ENCODE results near the gene SCO2. TPM values are rescaled to one million over a fixed set of nuclear protein-coding genes. Genes with fewer than 3 reads are reported as not detected.
A peak's percentile ranks its signal among the peaks of the same experiment; 100 is the strongest.

SCO2 gene
- total and polyA plus RNA-seq, 9 of the 15 experiments (the other 6 are each of a cell fraction or from before 2014, with no cell fraction given): 0.34 to 4.0 (median 1.1) TPM; not detected in 3

DNA sequence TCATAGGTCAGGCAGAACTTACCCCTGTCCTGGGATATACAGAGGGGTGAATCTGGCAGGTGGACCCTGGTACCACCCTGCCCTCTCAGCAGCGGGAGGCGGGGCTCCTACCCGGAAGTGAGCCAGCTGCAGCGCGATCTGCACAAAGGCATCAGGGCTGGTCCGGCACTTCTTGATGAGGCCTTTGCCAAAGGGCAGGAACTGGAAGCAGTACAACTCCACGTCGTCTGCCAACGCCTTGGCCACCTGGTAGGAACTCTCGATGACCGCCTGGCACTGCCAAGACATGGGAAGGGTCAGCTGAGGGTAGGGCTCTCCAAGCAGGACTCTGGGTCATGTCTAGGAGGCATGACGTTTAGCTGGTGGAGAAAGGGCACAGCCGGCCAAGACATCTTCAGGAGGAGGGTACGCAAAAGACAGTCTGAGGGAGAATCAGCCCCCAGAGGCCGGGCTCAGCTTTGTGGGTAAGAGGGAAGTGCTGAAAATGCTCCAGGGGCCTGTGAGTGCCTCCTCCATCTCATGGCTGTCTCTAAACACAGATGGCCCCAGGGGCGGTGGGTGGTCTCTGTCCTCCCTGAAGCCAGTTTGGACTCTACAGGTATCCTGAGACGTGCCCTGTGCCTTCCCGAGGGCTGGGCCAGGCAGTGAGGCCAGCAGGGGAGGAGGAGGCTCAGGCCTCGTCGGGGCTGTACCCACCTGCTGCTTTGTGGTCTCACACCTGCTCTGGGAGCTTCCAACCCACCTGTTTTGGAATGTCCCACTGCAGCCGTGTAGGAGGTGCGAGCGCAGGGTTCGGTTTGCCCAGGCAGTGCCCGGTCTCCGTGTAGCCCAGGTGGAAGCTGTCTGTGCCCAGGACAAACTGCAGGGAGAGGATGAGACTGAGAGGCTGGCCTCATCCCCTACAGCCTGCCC is 46.1 kb upstream of the SCO2 start:
- no peaks in the 10 kb centered on the region for H3K9me3 ChIP-seq (replicated peaks; ENCODE audit: control insufficient read depth, insufficient read depth, low read depth, low read length)
- no peak overlapping the region for H3K27ac ChIP-seq (ENCODE audit: extremely low read depth, low read depth, low read length)
- CTCF ChIA-PET (ENCODE audit: low intra/inter-chr PET ratio): no interaction called here
- peak overlapping the region in 1 of 2 experiments; percentile 26; a peak in 1 of 4 replicates for H3K9ac ChIP-seq (ENCODE audit: insufficient read depth in 1 of 2, low read depth in 2 of 2, low read length in 2 of 2)
- intact Hi-C loops (cut with micrococcal nuclease) (no loop called here), in situ Hi-C loops (cut with MboI) (no loop called here)
- no peaks in the 10 kb centered on the region for H3K9me1 ChIP-seq (ENCODE audit: control insufficient read depth, insufficient read depth, low read length)
- no peak overlapping the region for H3K4me2 ChIP-seq (ENCODE audit: insufficient read depth, low read length)
- H3K36me3 ChIP-seq (ENCODE audit: control insufficient read depth, insufficient read depth, low read length): no peaks in the 10 kb centered on the region
- peaks cover 0 to 10% of the 10 kb centered on the region in 2 experiments; a peak in 3 of 5 replicates for H3K4me1 ChIP-seq (replicated peaks in 1 of 2; ENCODE audit: control insufficient read depth in 2 of 2, insufficient read depth in 2 of 2, low read length in 2 of 2)
- H4K20me1 ChIP-seq (replicated peaks; ENCODE audit: control insufficient read depth, insufficient read depth, low read length): no peaks in the 10 kb centered on the region
- POLR2A ChIA-PET: interaction anchor here (0.7 kb wide), 1 partner anchor 18 kb away, joined by 3 read pairs; no protein-coding TSS in a partner anchor
- no peak overlapping the region for H2AFZ ChIP-seq (ENCODE audit: low read depth, low read length)
- H3K4me3 ChIP-seq: no peak overlapping the region
- H3K27me3 ChIP-seq (ENCODE audit: control insufficient read depth in 2 of 2, insufficient read depth in 2 of 2, low read length in 2 of 2): no peaks in the 10 kb centered on the region
- no TSS peak for BruUV-seq (replicated peaks)
- 63% methylated on average over 23 of the region's 26 CpGs for WGBS (ENCODE audit: insufficient coverage, low coverage, missing lambda C conversion rate)
- ATAC-seq: no peak
- DNase-seq (ENCODE audit: extremely low read depth in 1 of 4, low spot score in 3 of 4): no peak
- FAIRE-seq: no peak
- H3K79me2 ChIP-seq (ENCODE audit: control insufficient read depth, insufficient read depth, low read length): no peaks in the 10 kb centered on the region
- TF ChIP-seq, protein P1, sequence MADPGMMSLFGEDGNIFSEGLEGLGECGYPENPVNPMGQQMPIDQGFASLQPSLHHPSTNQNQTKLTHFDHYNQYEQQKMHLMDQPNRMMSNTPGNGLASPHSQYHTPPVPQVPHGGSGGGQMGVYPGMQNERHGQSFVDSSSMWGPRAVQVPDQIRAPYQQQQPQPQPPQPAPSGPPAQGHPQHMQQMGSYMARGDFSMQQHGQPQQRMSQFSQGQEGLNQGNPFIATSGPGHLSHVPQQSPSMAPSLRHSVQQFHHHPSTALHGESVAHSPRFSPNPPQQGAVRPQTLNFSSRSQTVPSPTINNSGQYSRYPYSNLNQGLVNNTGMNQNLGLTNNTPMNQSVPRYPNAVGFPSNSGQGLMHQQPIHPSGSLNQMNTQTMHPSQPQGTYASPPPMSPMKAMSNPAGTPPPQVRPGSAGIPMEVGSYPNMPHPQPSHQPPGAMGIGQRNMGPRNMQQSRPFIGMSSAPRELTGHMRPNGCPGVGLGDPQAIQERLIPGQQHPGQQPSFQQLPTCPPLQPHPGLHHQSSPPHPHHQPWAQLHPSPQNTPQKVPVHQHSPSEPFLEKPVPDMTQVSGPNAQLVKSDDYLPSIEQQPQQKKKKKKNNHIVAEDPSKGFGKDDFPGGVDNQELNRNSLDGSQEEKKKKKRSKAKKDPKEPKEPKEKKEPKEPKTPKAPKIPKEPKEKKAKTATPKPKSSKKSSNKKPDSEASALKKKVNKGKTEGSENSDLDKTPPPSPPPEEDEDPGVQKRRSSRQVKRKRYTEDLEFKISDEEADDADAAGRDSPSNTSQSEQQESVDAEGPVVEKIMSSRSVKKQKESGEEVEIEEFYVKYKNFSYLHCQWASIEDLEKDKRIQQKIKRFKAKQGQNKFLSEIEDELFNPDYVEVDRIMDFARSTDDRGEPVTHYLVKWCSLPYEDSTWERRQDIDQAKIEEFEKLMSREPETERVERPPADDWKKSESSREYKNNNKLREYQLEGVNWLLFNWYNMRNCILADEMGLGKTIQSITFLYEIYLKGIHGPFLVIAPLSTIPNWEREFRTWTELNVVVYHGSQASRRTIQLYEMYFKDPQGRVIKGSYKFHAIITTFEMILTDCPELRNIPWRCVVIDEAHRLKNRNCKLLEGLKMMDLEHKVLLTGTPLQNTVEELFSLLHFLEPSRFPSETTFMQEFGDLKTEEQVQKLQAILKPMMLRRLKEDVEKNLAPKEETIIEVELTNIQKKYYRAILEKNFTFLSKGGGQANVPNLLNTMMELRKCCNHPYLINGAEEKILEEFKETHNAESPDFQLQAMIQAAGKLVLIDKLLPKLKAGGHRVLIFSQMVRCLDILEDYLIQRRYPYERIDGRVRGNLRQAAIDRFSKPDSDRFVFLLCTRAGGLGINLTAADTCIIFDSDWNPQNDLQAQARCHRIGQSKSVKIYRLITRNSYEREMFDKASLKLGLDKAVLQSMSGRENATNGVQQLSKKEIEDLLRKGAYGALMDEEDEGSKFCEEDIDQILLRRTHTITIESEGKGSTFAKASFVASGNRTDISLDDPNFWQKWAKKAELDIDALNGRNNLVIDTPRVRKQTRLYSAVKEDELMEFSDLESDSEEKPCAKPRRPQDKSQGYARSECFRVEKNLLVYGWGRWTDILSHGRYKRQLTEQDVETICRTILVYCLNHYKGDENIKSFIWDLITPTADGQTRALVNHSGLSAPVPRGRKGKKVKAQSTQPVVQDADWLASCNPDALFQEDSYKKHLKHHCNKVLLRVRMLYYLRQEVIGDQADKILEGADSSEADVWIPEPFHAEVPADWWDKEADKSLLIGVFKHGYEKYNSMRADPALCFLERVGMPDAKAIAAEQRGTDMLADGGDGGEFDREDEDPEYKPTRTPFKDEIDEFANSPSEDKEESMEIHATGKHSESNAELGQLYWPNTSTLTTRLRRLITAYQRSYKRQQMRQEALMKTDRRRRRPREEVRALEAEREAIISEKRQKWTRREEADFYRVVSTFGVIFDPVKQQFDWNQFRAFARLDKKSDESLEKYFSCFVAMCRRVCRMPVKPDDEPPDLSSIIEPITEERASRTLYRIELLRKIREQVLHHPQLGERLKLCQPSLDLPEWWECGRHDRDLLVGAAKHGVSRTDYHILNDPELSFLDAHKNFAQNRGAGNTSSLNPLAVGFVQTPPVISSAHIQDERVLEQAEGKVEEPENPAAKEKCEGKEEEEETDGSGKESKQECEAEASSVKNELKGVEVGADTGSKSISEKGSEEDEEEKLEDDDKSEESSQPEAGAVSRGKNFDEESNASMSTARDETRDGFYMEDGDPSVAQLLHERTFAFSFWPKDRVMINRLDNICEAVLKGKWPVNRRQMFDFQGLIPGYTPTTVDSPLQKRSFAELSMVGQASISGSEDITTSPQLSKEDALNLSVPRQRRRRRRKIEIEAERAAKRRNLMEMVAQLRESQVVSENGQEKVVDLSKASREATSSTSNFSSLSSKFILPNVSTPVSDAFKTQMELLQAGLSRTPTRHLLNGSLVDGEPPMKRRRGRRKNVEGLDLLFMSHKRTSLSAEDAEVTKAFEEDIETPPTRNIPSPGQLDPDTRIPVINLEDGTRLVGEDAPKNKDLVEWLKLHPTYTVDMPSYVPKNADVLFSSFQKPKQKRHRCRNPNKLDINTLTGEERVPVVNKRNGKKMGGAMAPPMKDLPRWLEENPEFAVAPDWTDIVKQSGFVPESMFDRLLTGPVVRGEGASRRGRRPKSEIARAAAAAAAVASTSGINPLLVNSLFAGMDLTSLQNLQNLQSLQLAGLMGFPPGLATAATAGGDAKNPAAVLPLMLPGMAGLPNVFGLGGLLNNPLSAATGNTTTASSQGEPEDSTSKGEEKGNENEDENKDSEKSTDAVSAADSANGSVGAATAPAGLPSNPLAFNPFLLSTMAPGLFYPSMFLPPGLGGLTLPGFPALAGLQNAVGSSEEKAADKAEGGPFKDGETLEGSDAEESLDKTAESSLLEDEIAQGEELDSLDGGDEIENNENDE (IDR thresholded peaks at IDR 0.05; ENCODE audit: low read depth, low read length): no peak
- TF ChIP-seq, protein P2, sequence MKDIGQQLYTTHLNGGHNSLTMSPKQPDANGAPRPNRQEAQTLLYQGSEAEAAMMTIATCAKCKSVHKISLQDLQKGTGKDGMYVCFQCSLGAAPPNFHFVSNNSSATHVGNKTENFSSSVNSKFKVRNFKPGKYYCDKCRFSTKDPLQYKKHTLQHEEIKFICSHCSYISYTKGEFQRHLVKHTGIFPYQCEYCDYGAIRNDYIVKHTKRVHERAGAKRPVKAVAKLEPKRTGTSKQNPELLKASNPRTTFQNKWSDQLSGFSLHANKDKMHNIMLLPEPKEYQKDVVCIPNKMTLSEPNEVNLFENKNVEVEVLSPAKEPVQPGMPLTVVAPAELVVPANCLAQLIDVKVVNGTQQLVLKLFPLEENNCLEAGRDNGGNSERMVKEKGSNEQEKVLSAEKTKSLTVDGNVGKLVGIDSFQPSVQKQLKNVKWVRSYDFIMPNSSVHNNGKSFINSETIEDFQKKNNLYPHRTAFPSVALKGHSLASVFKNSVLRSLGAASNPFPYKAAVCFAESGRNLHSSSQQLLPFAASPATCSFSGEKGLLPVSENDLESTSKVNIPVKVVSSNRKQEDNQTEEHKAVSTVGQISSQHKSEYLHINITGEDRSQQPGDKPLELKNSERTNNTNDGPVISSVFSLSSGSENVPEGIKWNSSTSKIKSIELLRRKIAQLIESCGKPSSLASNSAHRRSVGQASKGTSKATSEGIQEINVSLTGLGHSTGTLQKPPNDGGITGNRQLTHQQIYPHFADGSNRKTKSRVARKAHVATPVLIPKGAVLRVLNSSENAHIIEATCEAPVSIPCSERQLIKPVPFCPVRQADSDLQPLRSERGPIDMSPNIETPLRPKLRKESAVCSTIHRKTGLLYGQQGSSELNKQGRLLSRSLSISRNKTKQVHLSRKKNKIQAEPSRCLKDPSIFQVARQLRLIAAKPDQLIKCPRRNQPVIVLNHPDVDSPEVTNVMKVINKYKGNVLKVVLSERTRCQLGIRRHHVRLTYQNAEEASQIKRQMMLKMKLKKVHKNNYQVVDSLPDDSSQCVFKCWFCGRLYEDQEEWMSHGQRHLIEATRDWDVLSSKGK (CRISPR knock-in tag; IDR thresholded peaks at IDR 0.05): no peak
- TF ChIP-seq GABPB1 (CRISPR knock-in tag; IDR thresholded peaks at IDR 0.05): no peak
- TF ChIP-seq HCFC1 (IDR thresholded peaks at IDR 0.05; ENCODE audit: low read depth, low read length): no peak
- no peak for TF ChIP-seq NFIC (IDR thresholded peaks at IDR 0.05)
- no peak for TF ChIP-seq ZC3H11A (IDR thresholded peaks at IDR 0.05; ENCODE audit: low read depth, low read length)
